HCT116 (cell line): Measurements from ENCODE around the gene FAM163B. TPM values are rescaled to one million over a fixed set of nuclear protein-coding genes. Genes with fewer than 3 reads are reported as not detected.

ENCODE experiments used
- ATAC-seq: fragments of 200-7000 bp; cut with Tn5 transposase; 2 replicates; pipeline ENCODE4 v1.9.1; 2020; ENCODE audit warnings: mild to moderate bottlenecking, moderate library complexity
- BruUV-seq: library from RNA; stranded (reverse); fragments of 400-500 nt; replicated peaks from 2 replicates; lab custom pipeline; 2021; lab: Mats Ljungman, UMichigan
- CTCF ChIA-PET: fragments of 300-600 bp; sonication (Branson Sonifier 250); formaldehyde crosslinking; loops from one replicate; lab custom pipeline; 2021; ENCODE audit warnings: antibody characterized with exemption; lab: Charles Lee
- POLR2A ChIA-PET: fragments of 300-600, 350-600 bp; sonication (Branson Sonifier 250); formaldehyde crosslinking; loops from one replicate; lab custom pipeline; 2021; ENCODE audit warnings: antibody characterized with exemption; lab: Charles Lee
- RAD21 ChIA-PET, 2 experiments: fragments of 300-600 bp; sonication (Branson Sonifier 250); formaldehyde crosslinking; loops; one replicate each; lab custom pipeline; 2023; ENCODE audit warnings: low total read pairs in 2 of 2; ENCODE audit not compliant: uncharacterized antibody in 2 of 2, unreplicated experiment in 2 of 2, low non-redundant PET in 1 of 2; lab: Charles Lee
- DNase-seq: peaks from one replicate; pipeline ENCODE4 v3.0.0-alpha.2; 2010; ENCODE audit warnings: low read depth, low spot score
- H2AFZ ChIP-seq: fragments of 200-600 bp; shearing (Covaris generic), sonication (generic); 2 replicates; pipeline ENCODE4 v1.6.1; 2017; ENCODE audit warnings: low read depth, mixed run types, mixed read lengths, antibody characterized with exemption, low read length; ENCODE audit not compliant: poor library complexity, severe bottlenecking
- H3K27ac ChIP-seq: 2 replicates; pipeline ENCODE4 v1.5.1; 2012; ENCODE audit warnings: low read depth, low read length
- H3K27me3 ChIP-seq: fragments of 200-600 bp; sonication (generic); 2 replicates; pipeline ENCODE4 v1.6.1; 2016; ENCODE audit warnings: mixed run types, low read length, mixed read lengths; ENCODE audit not compliant: insufficient read depth
- H3K36me3 ChIP-seq, 2 experiments: fragments of 200-500 bp in 1 of 2; fragments of 200-600 bp in 1 of 2; sonication (Bioruptor generic) in 1 of 2; sonication (generic) in 1 of 2; 2 replicates each; pipeline versions ENCODE4 v1.5.1 to v1.6.1; 2014 to 2016; ENCODE audit warnings: low read length in 2 of 2, inconsistent platforms in 1 of 2, mixed read lengths in 1 of 2, mixed run types in 1 of 2; ENCODE audit not compliant: insufficient read depth in 2 of 2, control insufficient read depth in 1 of 2
- H3K4me1 ChIP-seq, 2 experiments: fragments of 200-600 bp in 1 of 2; sonication (generic) in 1 of 2; 2 replicates each; pipeline versions ENCODE4 v1.5.1 to v1.6.1; 2012 to 2017; ENCODE audit warnings: low read length in 2 of 2, inconsistent platforms in 1 of 2, mild to moderate bottlenecking in 1 of 2, mixed read lengths in 1 of 2, mixed run types in 1 of 2, moderate library complexity in 1 of 2; ENCODE audit not compliant: insufficient read depth in 2 of 2, control insufficient read depth in 1 of 2
- H3K4me2 ChIP-seq: fragments of 200-600 bp; sonication (generic); 2 replicates; pipeline ENCODE4 v1.6.1; 2017; ENCODE audit warnings: mixed run types, low read length, mixed read lengths
- H3K4me3 ChIP-seq, 2 experiments: fragments of 200-600 bp in 1 of 2; sonication (generic) in 1 of 2; replicated peaks in 1 of 2; 2 replicates each; pipeline ENCODE4 v1.5.1; 2011 to 2016; ENCODE audit warnings: low read length in 2 of 2, control low read depth in 1 of 2, low read depth in 1 of 2, mild to moderate bottlenecking in 1 of 2, mixed read lengths in 1 of 2, mixed run types in 1 of 2
- H3K79me2 ChIP-seq: fragments of 200-600 bp; sonication (generic); 2 replicates; pipeline ENCODE4 v1.6.1; 2017; ENCODE audit warnings: mild to moderate bottlenecking, mixed run types, low read length, moderate library complexity, mixed read lengths; ENCODE audit not compliant: insufficient read depth
- H3K9ac ChIP-seq: fragments of 200-600 bp; sonication (generic); 2 replicates; pipeline ENCODE4 v1.6.1; 2016; ENCODE audit warnings: low read length, mixed read lengths
- H3K9me2 ChIP-seq: fragments of 200-600 bp; sonication (generic), shearing (Covaris generic); 2 replicates; pipeline ENCODE4 v1.6.1; 2017; ENCODE audit warnings: mixed run types, mild to moderate bottlenecking, moderate library complexity; ENCODE audit not compliant: insufficient read depth
- H3K9me3 ChIP-seq, 2 experiments: fragments of 200-500 bp in 1 of 2; fragments of 200-600 bp in 1 of 2; sonication (Bioruptor generic) in 1 of 2; sonication (generic) in 1 of 2; 2 replicates each; pipeline ENCODE4 v1.6.1; 2014 to 2017; ENCODE audit warnings: low read length in 2 of 2, mixed read lengths in 2 of 2, inconsistent platforms in 1 of 2, low read depth in 1 of 2, mild to moderate bottlenecking in 1 of 2, mixed run types in 1 of 2, moderate library complexity in 1 of 2; ENCODE audit not compliant: control insufficient read depth in 1 of 2, insufficient read depth in 1 of 2
- H4K20me1 ChIP-seq: fragments of 200-600 bp; sonication (generic), shearing (Covaris generic); 2 replicates; pipeline ENCODE4 v1.6.1; 2017; ENCODE audit warnings: mixed run types, mild to moderate bottlenecking, moderate library complexity; ENCODE audit not compliant: insufficient read depth
- CEBPB ChIP-seq: IDR thresholded peaks from 2 replicates; pipeline ENCODE4 v1.6.1; 2012; ENCODE audit warnings: low read depth
- EGR1 ChIP-seq: IDR thresholded peaks from 2 replicates; pipeline ENCODE4 v1.6.1; 2012; ENCODE audit warnings: low read depth
- ELF1 ChIP-seq: IDR thresholded peaks from 2 replicates; pipeline ENCODE4 v1.6.1; 2012; ENCODE audit warnings: low read depth, borderline replicate concordance
- EZH2 ChIP-seq: fragments of 200-600 bp; sonication (generic); IDR thresholded peaks from 2 replicates; pipeline ENCODE4 v1.6.1; 2017; ENCODE audit warnings: antibody characterized with exemption, mixed run types
- EZH2phosphoT487 ChIP-seq: fragments of 200-600 bp; IDR thresholded peaks from 2 replicates; pipeline ENCODE4 v1.6.1; 2018; ENCODE audit warnings: antibody characterized with exemption, borderline replicate concordance
- JUND ChIP-seq: IDR thresholded peaks from 2 replicates; pipeline ENCODE4 v1.6.1; 2012
- POLR2A ChIP-seq: IDR thresholded peaks from 2 replicates; pipeline ENCODE4 v1.7.0; 2011; ENCODE audit warnings: borderline replicate concordance; ENCODE audit not compliant: insufficient read depth, insufficient read length; ENCODE audit errors: extremely low read depth
- POLR2AphosphoS5 ChIP-seq: IDR thresholded peaks from 2 replicates; pipeline ENCODE4 v1.6.1; 2011; ENCODE audit warnings: mild to moderate bottlenecking, low read depth, low read length, moderate library complexity
- SIN3A ChIP-seq: IDR thresholded peaks from 2 replicates; pipeline ENCODE4 v1.6.1; 2012; ENCODE audit warnings: low read depth
- SP1 ChIP-seq: IDR thresholded peaks from 2 replicates; pipeline ENCODE4 v1.6.1; 2012; ENCODE audit warnings: low read depth
- TCF7L2 ChIP-seq: IDR thresholded peaks from 2 replicates; pipeline ENCODE4 v1.7.0; 2011; ENCODE audit warnings: borderline replicate concordance, inconsistent platforms; ENCODE audit not compliant: insufficient read depth, insufficient read length; ENCODE audit errors: extremely low read depth
- ZNF274 ChIP-seq: fragments of 200-500 bp; sonication (Bioruptor generic); IDR thresholded peaks from 2 replicates; pipeline ENCODE4 v1.6.1; 2014; ENCODE audit warnings: mild to moderate bottlenecking, low read depth, low read length, inconsistent platforms
- intact Hi-C: fragments of 100-400 bp; cut with micrococcal nuclease; formaldehyde crosslinking; loops from 2 replicates; pipeline ENCODE4 v1.10.0; 2022
- total RNA-seq: library from RNA; stranded (reverse); gene quantifications from one replicate; pipeline ENCODE4 v1.2.1, GENCODE V29; 2021; ENCODE audit not compliant: unreplicated experiment
- TF ChIP-seq, protein P1 (sequence below): IDR thresholded peaks from 2 replicates; pipeline ENCODE4 v1.6.1; 2012

Gene FAM163B
- total RNA-seq, 1 experiment from 2014 or later: not detected

DNA sequence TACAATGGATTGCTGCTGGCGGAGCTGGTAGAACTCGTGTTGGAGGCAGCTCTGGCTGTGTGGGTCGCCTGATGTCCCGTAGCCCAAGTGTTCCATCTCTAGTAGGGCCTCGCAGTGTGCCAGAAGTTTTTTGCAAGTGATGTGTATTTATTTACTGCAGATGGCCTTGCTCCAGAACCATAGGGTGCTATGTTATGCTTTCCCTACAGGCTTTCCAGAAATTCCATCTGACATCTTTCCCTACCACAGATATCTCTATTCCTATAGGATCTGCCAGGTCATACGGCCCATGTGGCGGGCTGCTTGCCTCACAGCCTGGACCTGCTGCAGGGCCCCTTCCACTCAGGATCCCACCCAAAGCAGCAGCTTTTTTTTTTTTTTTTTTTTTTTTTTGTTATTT is 57.7 kb downstream of the FAM163B start:
- DNase-seq: no peak
- Histone ChIP-seq H4K20me1 (no peaks in the 10 kb centered on the region), H3K27ac (no peak overlapping the region), H3K36me3 (no peaks in the 10 kb centered on the region), H3K9me3 (no peaks in the 10 kb centered on the region), H3K4me3 (no peak overlapping the region), H3K4me2 (no peak overlapping the region), H3K9me2 (no peaks in the 10 kb centered on the region), H2AFZ (no peak overlapping the region), H3K27me3 (peaks cover under 1% of the 10 kb centered on the region; the same call in 1 of the 2 replicates), H3K9ac (no peak overlapping the region), H3K79me2 (no peaks in the 10 kb centered on the region), H3K4me1 (peaks cover 0 to 1% of the 10 kb centered on the region in 2 experiments; a peak in 1 of 4 replicates)
- no peak for ATAC-seq
- TF ChIP-seq EGR1 (no peak), EZH2 (no peak), JUND (no peak), CEBPB (no peak), POLR2AphosphoS5 (no peak), ZNF274 (no peak), TCF7L2 (no peak), SIN3A (no peak), POLR2A (no peak), SP1 (no peak)
- RAD21 ChIA-PET: no interaction called here
- POLR2A ChIA-PET: no interaction called here
- CTCF ChIA-PET: no interaction called here
- no TSS peak for BruUV-seq
- intact Hi-C loops: no loop called here

DNA sequence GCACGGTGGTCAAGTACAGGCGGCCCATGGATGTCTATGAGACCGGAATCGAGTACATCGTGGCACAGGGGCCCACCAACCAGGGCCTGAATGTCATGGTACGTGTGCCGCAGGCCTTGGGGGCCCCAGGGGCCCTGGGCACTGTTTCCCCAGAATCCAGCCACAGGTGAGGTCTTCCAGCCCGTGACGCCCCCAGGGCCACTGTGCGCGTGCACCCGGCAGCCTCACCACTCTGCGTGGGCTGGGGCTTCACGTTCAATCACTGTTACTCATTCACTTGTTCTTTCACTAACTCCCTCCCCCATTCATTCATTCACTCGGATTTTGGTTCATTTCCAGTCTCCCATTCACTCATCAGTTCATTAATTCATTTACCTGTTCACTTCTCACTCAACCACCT is 62.1 kb downstream of the FAM163B start:
- no peaks in the 10 kb centered on the region for H3K9me3 ChIP-seq
- no peaks in the 10 kb centered on the region for H3K36me3 ChIP-seq
- no peaks in the 10 kb centered on the region for H4K20me1 ChIP-seq
- H3K79me2 ChIP-seq: no peaks in the 10 kb centered on the region
- H3K27ac ChIP-seq: no peak overlapping the region
- no peak overlapping the region for H3K4me2 ChIP-seq
- DNase-seq: no peak
- BruUV-seq: no TSS peak
- intact Hi-C loops: no loop called here
- no peak overlapping the region for H3K9ac ChIP-seq
- no peaks in the 10 kb centered on the region; the same call in 1 of the 2 replicates for H3K27me3 ChIP-seq
- H2AFZ ChIP-seq: no peak overlapping the region
- ChIA-PET POLR2A (no interaction called here), CTCF (no interaction called here), RAD21 (no interaction called here)
- no peaks in the 10 kb centered on the region for H3K9me2 ChIP-seq
- no peaks in the 10 kb centered on the region for H3K4me1 ChIP-seq
- no peak for TF ChIP-seq JUND
- TF ChIP-seq, protein P1, sequence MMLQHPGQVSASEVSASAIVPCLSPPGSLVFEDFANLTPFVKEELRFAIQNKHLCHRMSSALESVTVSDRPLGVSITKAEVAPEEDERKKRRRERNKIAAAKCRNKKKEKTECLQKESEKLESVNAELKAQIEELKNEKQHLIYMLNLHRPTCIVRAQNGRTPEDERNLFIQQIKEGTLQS: no peak
- no peak for TF ChIP-seq TCF7L2
- no peak for TF ChIP-seq POLR2A
- TF ChIP-seq SIN3A: no peak
- no peak for TF ChIP-seq SP1
- TF ChIP-seq EZH2: no peak
- TF ChIP-seq EZH2phosphoT487: no peak
- TF ChIP-seq ELF1: no peak
- H3K4me3 ChIP-seq: no peak overlapping the region
- ATAC-seq: no peak
